A172 (cell line): ENCODE data around the gene ACTN4. TPM values are rescaled to one million over a fixed set of nuclear protein-coding genes. Genes with fewer than 3 reads are reported as not detected.
A peak's percentile ranks its signal among the peaks of the same experiment; 100 is the strongest.

ENCODE experiments used
- DNase-seq: peaks from one replicate; pipeline ENCODE4 v3.0.0-alpha.2; 2015; ENCODE audit warnings: low spot score
- total RNA-seq: library from RNA; depleted of rRNA; stranded (reverse); fragments of >200 nt; shearing (Covaris generic); gene quantifications from 2 replicates; pipeline ENCODE4 v1.2.3, GENCODE V29; 2014

ACTN4 gene
- total RNA-seq, 1 experiment from 2014 or later, result 493 TPM

DNA sequence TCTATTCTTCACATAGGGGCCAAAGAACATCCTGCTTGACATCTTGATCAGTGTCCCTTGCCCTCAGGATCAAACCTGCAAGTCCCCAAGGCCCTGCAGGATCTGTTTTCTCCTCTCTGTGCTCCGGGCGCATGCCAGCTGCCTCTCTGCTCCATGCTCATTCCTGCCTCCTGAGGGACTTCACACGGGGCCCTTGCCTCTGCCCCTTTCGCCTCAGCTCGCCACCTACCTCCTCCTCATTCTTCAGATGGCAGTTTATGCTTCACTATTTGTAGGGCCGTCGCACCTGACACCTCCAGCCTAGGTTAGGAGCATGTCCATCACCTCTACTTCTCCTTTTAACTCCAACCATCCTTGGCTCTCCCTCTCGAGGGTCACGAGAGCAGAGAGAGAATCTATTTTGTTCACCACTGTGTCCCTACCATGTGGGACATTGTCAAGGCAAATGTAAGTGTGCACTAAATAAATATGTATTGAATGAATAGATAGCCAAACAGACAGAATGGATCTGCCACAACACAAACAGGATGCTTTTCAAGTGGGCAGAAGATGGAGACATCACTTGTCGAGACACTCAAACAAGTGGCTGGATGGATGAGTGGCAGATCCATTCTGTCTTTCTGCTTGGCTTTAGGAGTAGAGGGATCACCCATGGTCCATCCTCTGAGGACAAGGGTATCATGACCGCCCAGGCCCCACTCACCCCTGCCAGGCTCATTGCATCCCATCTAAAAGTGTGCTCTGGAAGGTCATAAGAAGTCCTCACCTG, 29.6 kb downstream of the ACTN4 start:
- no peak for DNase-seq

DNA sequence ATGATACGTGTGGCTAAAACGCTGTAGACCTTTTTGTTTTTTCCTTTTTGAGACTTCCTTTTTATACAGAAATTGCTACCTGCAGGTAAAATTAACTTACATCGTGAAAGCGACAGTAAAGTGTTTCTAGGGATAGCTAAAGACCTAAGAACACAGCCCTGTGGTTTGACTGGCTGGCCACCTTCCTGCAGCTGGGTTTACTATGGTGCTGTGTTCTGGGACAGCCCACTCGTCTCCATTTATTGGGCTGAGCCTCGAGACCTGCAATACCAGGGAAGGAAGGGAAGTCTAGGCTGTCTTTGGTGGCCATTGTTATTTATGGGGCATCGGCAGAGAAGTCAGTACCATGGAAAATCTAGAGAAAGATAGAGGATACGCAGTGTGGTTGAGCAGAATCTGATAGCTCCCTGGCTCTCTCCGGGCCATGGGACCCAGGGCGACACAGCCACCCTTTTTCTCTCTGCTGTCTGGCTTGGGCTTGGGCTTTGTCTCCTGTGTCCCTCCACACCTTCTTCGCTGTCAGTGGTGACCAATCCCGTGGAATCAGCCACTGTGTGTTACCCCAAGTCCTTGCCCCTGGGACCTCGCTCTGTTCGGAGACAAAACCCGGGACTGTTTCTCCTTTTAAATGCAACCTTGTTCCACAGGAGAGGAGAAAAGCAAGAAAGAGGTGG, 30.9 kb downstream of the ACTN4 start:
- no peak for DNase-seq

- no peak for DNase-seq
These were observed 31.5 kb downstream of the ACTN4 start for GRCh38 chr19:38678891-38679494.

DNA sequence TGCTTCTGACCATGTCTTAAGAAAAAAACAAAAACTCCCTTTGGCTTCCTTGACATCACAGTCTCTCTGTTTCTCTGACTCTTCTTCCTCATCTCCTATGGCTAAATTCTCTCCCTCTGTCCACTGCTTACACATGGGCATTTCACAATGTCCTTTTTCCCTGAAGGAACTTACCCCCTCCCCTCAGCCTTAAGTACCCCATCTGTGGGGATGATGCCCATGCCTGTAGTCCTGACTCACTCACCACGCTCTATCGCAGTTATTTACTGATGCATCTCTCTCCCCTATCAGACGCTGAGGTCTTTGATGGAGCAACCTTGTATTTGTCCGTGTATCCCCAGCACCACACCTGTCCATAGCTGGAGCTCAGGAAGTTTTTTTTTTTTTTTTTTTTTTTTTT, 32.4 kb downstream of the ACTN4 start:
- DNase-seq, result peak; percentile 75

GRCh38 chr19:38682195-38682867, 34.9 kb downstream of the ACTN4 start:
- no peak for DNase-seq

GRCh38 chr19:38682872-38683392, 35.5 kb downstream of the ACTN4 start:
- peak; percentile 74 for DNase-seq

GRCh38 chr19:38683393-38684077, 36.1 kb downstream of the ACTN4 start:
- DNase-seq, result peak; percentile 100

GRCh38 chr19:38684078-38684861, 36.8 kb downstream of the ACTN4 start:
- DNase-seq, result peak; percentile 98

GRCh38 chr19:38684862-38685665, 37.6 kb downstream of the ACTN4 start:
- no peak for DNase-seq

- no peak for DNase-seq
These were observed 38.4 kb downstream of the ACTN4 start for GRCh38 chr19:38685666-38686529.

DNA sequence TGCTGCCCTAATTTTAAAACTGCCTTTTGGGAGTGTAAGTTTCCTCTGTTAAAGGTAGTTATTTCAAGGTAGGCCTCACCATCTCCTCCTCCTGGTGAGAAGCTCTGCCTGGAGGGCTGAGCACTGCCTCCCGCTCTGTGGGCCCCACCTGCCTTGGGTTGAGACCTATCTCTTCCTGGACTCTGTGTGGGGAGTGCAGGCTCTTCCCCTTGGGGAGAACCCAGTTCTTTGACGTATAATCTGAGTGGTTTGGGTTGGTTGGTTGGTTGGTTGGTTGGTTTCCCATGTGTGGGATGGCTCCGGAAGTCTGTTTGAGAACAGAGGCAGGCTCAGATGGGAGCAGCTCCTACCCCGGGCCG, 39.1 kb downstream of the ACTN4 start:
- DNase-seq, result no peak

- DNase-seq, result no peak
These were observed 40.5 kb downstream of the ACTN4 start for GRCh38 chr19:38687837-38688378.

DNA sequence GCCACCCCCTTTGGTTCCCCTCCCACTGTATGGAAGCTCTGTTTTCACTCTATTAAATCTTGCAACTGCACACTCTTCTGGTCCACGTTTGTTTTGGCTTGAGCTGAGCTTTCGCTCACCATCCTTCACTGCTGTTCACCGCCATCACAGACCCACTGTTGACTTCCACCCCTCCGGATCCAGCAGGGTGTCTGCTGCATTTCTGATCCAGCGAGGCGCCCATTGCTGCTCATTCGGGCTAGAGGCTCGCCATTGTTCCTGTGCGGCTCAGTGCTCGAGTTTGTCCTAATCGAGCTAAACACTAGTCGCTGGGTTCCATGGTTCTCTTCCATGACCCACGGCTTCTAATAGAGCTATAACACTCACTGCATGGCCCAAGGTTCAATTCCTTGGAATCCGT, 42.7 kb downstream of the ACTN4 start:
- DNase-seq, result no peak

DNA sequence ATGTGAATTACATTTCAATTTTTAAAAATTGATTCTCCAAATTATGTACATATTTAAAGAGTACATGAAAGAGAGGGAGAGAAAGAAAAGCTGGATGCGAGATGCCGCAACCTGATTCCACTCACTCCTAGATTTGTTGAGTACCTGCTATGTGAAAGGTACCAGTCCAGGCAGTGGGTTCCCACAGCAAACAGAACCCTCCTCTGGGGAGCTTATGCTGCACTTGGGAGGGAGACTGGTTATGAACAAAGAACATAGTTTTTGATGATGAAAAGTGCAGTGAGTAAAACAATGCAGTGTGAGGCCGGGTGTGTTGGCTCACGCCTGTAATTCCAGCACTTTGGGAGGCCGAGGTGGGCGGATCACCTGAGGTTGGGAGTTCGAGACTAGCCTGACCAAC, 43.4 kb downstream of the ACTN4 start:
- no peak for DNase-seq

DNA sequence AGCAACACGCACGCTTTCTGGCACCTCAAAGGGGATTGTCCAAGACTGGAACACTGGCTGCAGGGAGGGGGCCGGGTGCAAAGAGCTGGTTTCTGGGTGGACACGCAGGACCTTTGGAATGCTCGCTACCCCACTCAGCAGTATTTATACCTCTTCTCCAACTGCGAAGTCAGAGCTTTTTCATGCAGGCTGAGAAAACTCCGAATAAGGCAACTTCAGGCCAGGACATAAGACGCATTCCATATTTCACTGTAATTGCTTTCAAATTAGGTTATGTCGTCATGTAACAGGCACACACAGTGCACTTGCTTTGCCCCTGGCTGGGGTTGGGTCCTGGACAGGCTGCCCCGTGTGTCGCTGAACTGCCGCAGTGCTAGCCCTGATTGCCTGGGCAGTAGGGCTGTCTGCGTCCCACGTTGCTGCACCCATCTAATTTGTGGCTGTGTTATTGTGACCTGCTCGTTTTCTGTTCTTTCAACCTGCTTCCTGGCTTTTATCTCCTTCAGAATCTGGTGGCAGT, 44.5 kb downstream of the ACTN4 start:
- DNase-seq, result peak; percentile 98

DNA sequence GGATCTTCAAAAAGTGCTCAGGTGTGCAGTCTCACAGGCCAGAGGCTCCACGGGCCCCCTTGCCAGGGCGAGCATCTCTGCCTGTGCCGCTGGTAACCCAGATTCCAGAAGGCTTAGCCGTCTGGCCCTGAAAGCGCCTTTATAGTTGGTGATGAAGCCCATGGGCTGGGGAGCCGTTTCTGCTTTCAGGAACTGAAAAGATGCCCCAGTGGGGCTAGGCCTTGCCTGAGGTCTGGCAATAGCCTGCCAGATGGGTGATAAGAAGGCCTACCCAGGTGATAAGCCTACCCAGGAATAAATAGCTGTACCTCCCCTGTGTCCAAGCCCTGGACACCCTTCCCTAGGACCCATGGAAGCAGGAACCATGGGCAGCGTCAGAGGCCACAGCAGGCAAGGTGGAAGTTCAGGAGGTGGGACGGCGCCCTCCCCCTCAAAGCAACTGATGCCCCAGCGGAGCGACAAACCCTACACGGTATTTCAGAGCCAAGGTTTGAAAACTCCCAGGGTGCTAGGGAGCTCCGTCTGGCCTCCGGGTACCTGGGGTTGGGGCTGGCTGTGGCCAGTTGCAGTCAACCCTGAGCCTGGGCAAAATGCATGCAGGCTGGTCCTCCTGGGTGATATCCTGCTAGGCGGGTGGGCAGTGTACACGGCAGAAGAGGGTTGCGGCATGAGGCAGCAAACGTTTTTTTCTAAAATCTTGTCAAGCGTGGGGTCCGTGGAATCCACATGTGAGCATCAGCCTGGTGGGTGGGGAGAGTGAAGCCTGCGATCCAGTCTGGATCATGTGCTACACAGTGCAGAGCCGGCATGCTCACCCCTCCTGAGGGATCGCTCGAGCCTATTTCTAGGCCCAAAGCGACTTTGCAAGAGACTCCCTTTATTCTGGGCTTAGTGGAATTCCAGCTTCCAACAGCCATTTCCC, 45.3 kb downstream of the ACTN4 start:
- DNase-seq, result no peak
